MG63 (cell line): ENCODE results near the gene LILRB2. TPM values are rescaled to one million over a fixed set of nuclear protein-coding genes. Genes with fewer than 3 reads are reported as not detected.
"Not testable (repeated sequence)": the region's sequence is repeated elsewhere in the genome, so short reads cannot be mapped to it uniquely, and the experiment has no call there.

Experiments
- DNase-seq: peaks from one replicate; pipeline ENCODE4 v3.0.0-alpha.2; 2020
- H3K27me3 ChIP-seq: fragments of 250-450 bp; sonication (Bioruptor Pico); 2 replicates; pipeline ENCODE4 v1.5.1; 2020; ENCODE audit warnings: mild to moderate bottlenecking, moderate library complexity
- H3K36me3 ChIP-seq: fragments of 250-450 bp; sonication (Bioruptor Pico); 2 replicates; pipeline ENCODE4 v1.5.1; 2020; ENCODE audit warnings: mild to moderate bottlenecking, moderate library complexity
- H3K4me3 ChIP-seq: fragments of 250-450 bp; sonication (Bioruptor Pico); 2 replicates; pipeline ENCODE4 v1.5.1; 2020; ENCODE audit warnings: mild to moderate bottlenecking, moderate library complexity
- H3K9me3 ChIP-seq: fragments of 250-450 bp; sonication (Bioruptor Pico); 2 replicates; pipeline ENCODE4 v1.5.1; 2020; ENCODE audit warnings: mild to moderate bottlenecking, moderate library complexity
- total RNA-seq: library from RNA; depleted of rRNA; stranded (reverse); fragments of >200 nt; shearing (Covaris generic); gene quantifications from 2 replicates; pipeline ENCODE4 v1.2.3, GENCODE V29; 2014; ENCODE audit warnings: low replicate concordance

The LILRB2 gene
- total RNA-seq, 1 experiment from 2014 or later: not detected

DNA sequence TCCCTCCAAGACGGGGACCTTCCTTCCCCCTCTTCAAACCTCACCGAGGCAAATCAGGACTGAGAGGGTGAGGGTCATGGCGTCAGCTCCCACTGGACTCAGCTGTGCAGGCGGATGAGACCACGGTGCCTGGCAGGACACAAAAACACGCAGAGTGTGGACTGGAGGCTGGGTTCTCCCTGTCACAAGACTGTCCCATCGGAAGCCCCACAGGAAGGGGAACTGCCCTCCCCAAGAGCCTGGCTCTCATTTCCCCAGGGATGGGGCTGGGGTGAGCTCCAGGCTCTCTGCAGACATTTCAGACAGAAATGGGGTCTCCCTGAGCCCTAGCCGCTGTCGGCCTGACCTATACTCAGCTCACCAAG, 23.8 kb downstream of the LILRB2 start, which contains the start of gene LILRB5:
Gene LILRB5 (minus strand): TSS at position 158 of the 365 bp plus-strand sequence. CDS start 80 bp downstream, at position 78.
- Histone ChIP-seq H3K9me3 (no peaks in the 10 kb centered on the region), H3K36me3 (no peaks in the 10 kb centered on the region), H3K4me3 (no peak within 1 kb of the TSS), H3K27me3 (peaks cover 72% of the 10 kb centered on the region)
- no peak for DNase-seq

DNA sequence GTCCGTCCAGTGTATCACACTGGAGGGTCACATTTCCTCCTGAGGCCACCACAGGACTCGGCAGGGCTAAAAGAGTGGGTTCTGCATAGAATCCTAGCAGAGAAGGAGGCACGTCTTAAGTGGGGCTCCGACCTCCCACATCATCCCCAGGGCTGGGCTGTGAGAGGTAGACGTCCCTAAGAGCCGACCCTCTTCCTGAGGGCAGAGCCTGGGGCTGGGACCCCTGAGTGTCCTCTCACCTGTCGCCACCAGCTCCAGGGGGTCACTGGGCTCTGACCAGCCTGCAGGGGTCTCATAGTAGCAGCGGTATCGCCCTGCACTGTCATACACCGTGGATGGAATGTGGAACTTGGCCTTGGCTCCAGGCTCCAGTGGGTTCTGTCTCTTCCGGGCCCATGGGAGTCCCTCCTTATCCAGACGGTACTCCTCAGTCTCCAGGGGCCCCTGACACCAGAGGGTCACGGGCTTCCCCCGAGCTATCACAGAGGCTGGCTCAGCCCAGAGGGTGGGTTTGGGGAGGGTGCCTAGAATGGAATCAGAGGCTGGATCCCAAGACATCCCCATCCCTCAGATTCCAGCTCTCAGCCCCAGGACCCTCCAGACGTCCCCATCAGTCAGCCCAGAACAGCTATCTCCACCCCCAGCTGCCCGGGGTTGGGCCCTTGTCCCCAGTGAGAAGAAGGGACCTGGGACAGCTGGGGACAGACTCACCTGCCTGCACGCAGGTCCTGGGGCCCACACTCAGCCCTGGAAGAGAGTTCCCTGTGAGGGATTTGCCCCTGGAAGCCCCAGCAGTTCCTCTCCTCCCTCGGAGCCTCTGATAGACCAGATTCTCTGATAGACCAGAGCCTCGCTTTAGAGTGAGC, 24.4 kb downstream of the LILRB2 start:
- no peak for DNase-seq
- H3K9me3 ChIP-seq: no peaks in the 10 kb centered on the region
- no peaks in the 10 kb centered on the region for H3K36me3 ChIP-seq
- peaks cover 67% of the 10 kb centered on the region for H3K27me3 ChIP-seq
- no peak overlapping the region for H3K4me3 ChIP-seq

DNA sequence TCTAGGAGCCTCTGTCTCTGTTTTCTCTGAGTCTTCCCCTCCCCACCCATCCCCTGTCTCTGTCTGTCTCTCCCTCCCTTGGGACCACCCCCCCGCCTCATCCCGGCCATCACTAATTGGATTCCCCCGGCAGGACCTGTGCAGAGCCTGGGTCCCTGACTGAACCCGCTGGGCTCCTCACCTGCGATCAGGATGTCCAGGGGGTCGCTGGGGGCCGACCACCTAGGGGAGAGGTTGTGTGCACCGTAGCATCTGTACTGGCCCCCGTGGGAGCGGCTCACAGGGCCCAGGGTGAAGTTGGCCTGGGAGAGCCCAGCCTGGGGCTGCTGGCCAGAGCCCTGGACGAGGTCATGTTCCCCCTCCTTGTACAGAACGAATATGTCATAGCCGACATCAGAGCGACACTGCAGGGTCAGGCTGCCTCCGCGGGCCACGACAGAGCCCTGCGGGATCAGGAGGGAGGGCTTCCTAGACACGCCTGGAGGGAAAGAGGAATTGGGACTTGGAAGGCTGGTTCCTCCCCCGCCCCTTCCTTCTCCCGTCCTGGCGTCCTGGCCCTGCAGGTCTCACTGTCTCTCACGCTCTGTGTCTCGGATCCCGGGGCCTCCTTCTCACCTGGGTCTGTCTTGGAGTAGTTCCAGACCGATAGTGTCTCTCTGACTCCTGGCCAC, 25.7 kb downstream of the LILRB2 start:
- no peaks in the 10 kb centered on the region for H3K9me3 ChIP-seq
- DNase-seq: no peak
- peaks cover 59% of the 10 kb centered on the region for H3K27me3 ChIP-seq
- H3K36me3 ChIP-seq: no peaks in the 10 kb centered on the region
- H3K4me3 ChIP-seq: no peak overlapping the region

DNA sequence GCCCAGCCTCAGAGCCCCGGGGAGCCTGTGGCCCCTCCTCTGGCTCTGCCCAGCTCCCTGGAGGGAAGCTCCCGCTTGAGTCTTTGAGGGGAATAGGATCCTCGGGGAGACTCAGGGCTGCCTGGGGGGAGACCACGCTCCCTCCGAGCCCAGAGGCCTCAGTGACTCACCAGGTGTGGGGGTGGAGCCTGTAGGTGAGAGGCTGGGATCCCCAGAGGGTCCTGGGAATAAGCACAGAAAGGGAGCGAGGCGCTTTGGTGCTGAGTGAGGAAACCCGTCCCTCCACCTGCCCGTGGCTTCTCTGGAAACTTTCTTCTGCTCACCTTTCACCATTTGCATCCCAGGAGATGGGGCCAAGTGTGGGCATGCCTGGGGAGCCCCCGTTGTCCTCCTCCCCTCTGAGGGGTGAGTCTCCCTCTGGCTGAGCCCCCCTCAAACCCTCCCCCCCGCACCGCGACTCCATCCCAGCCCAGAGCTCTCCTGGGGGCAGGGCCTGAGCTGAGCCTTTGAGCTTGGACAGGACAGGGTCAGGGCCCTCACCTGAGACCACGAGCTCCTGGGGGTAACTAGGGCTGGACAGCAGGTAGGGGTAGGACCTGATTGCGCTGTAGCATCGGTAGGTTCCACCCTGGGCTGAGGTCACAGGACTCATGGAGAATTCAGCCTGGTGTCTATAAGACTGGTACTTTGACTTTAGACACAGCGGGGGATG, 26.6 kb downstream of the LILRB2 start:
- no peaks in the 10 kb centered on the region for H3K9me3 ChIP-seq
- DNase-seq: no peak
- no peak overlapping the region for H3K4me3 ChIP-seq
- H3K36me3 ChIP-seq: no peaks in the 10 kb centered on the region
- H3K27me3 ChIP-seq: peaks cover 61% of the 10 kb centered on the region

DNA sequence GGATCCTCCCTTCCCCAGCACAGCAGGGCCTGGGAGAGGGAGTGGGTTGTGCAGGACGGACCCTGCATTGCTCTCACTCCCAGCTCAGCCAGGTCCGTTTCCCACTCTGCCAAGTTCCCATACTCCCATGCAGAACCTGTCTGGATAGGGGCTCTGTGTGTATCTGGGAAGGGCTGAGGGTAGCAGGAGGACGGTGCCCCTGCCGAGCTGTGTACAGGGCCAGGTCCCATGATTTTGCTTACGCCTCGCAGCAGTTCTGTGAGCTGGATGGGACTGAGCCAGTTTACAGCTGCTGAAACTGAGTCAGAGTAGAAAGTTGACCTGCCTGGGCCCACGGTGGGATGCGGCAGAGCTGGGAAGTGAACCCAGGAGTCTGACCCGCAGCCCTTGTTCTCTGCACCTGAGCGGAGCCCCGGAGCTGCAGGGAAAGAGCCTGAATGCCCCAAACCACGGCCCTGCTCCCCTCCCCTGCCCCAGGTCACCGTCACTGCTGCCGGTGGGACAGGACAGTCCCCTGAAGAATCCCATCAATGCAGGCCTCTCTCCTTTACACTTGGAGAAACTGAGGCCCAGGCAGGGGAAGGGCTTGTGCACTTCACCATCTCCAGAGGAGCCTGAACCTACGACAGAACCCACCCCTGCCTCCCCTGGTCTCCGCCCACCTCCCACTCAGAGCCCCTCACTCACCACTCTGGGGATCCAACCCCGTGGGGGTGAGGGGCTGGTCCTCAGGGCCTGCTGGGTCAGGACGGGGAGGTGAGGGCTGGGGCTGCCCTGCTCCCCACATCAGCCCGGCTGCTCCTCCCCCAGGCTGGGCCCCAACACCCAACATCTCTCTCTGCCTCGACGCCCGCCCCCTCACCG, 27.3 kb downstream of the LILRB2 start:
- DNase-seq: no peak
- H3K4me3 ChIP-seq: no peak overlapping the region
- no peaks in the 10 kb centered on the region for H3K36me3 ChIP-seq
- peaks cover 65% of the 10 kb centered on the region for H3K27me3 ChIP-seq
- no peaks in the 10 kb centered on the region for H3K9me3 ChIP-seq

DNA sequence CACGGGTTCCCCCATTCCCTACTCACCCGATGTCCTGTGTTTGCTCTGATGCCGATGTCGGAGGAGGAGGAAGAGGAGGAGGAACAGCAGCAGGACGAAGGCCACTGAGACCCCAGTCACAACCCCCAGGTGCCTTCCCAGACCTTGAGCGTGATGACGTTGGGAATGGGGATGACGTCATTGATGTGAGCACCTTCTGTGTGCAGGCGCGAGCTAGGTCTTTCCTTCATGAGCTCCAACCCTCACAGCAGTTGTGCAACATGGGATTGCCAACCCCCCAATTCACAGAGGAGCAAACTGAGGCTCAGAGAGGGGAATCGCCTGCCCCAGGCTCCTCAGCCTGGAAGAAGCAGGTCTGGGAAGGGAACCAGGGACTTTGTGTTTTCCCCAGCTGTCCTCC, 28.1 kb downstream of the LILRB2 start:
- Histone ChIP-seq H3K36me3 (no peaks in the 10 kb centered on the region), H3K27me3 (peaks cover 64% of the 10 kb centered on the region)
- no peak for DNase-seq

DNA sequence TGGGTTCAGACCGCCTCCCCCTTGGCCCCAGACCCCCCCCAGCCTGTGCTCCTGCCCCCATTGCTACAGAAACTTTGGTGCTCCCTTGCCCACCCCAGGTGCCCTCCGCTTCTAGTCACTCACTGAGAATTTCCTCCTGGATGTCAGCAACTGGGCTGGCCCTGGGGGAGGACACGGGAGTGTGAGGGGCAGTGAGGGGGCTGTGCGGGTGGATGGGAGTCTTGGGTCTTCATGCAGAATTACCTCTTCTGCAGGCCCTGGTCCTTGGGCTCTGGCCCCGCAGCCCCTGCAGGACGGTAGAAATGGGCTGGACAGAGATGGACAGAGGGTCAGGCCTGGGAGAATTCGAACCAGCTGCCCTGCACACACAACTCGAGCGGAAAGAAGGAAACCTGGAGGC, 28.7 kb downstream of the LILRB2 start:
- DNase-seq: no peak
- Histone ChIP-seq H3K4me3 (no peak overlapping the region), H3K36me3 (no peaks in the 10 kb centered on the region), H3K9me3 (no peaks in the 10 kb centered on the region), H3K27me3 (peaks cover 58% of the 10 kb centered on the region)

More for the DNA sequence above, 28.1 kb downstream of the LILRB2 start:
- no peaks in the 10 kb centered on the region for H3K9me3 ChIP-seq
- no peak overlapping the region for H3K4me3 ChIP-seq

DNA sequence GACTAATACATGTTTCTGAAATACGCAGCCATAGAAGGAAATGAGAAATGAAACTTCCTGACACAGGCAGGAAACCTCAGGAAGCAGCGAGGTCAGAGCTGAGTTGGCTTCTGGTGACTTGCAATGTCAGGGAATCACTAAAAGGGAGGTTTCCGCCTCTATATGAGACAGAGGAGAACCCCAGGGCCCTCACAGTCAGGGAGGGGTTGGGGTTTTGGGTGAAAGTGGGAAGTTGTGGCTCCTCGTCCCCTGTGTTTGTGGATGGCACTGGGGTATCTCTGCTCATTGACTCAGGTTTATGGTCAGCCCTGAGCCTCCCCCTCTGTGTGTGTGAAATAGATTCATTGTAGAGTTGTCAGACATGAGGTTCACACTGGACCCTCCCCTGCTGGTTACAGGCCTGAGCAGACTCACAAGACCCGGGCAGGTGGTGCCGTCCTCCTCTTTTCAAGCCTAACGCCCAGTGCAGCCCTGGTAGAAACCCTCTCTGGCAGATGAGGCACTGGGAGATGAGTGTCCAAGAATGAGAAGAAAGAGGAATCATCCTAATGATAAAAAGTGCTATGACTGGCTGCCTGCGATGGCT, 32.8 kb downstream of the LILRB2 start:
- H3K36me3 ChIP-seq: no peaks in the 10 kb centered on the region
- peaks cover 27% of the 10 kb centered on the region for H3K27me3 ChIP-seq
- H3K4me3 ChIP-seq: no peak overlapping the region
- H3K9me3 ChIP-seq: no peaks in the 10 kb centered on the region
- DNase-seq: no peak

DNA sequence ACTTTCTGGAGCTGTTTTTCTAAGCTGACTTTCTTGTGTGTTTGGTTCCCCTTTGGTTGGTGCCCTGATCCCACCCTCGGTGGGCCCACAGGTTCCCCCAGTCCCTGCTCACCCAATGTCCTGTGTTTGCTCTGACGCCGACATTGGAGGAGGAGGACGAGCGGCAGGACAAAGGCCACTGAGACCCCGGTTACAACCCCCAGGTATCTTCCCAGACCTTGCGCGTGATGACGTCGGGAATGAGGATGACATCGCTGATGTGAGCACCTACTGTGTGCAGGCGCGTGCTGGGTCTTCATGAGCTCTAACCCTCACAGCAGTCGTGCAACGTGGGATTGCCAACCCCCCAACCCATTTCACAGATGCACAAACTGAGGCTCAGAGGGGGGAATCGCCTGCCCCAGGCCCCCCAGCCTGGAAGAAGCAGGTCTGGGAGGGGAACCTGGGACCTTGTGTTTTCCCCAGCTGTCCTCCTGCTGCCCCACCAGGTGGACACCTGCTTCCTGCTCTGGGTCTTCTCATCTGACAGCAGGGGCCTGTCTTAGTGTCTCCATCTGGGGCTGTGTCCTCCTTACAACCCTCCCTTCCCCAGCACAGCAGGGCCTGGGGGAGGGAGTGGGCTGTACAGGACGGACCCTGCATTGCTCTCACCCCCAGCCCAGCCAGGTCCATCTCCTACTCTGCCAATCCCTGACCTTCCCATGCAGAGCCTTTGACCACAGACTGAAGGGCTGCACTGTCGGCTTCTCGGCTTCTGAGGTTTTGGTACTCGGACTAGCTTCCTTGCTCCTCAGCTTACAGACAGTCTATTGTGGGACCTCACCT, 33.6 kb downstream of the LILRB2 start:
- DNase-seq: no peak
- Histone ChIP-seq H3K36me3 (no peaks in the 10 kb centered on the region), H3K27me3 (peaks cover 21% of the 10 kb centered on the region), H3K4me3 (no peak overlapping the region), H3K9me3 (no peaks in the 10 kb centered on the region)

DNA sequence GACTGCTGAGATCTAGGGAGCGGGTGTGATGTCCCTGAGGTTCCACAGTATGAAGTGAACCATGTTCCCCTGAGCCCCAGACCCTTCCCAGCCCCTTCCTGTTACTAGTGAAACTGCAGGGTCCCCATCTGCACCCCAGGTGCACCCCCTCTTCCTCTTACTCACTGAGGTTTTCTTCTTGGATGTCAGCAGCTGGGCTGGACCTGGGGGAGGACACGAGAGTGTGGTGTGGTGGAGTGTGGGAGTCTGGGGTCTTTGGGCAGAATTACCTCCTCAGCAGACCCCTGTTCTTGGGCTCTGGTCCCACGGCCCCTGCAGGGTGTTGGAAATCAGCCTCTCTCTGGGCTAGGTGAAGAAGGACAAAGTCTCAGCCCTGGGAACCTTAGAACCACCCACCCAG, 35.0 kb downstream of the LILRB2 start:
- no peak for DNase-seq
- H3K9me3 ChIP-seq: no peaks in the 10 kb centered on the region
- no peak overlapping the region for H3K4me3 ChIP-seq
- H3K36me3 ChIP-seq: no peaks in the 10 kb centered on the region
- H3K27me3 ChIP-seq: peaks cover 20% of the 10 kb centered on the region

DNA sequence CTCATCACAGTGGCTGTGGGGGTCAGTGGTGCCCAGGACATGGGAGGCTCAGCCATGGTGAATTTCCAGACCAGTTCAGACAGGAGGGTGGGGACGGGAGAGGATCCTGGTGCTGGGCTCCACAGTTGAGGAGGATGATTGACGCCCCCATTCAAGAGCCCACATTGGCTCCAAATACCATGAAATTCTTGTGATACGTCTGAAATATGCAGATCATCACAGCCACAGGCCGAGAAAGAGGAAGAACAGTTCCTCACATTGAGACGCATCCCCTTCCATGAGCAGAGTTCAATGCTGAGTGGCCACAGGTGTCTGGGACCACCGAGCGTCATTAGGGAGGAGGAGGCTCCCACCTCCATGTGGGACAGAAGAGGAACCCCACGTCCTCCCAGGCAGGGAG, 37.1 kb downstream of the LILRB2 start:
- not testable (repeated sequence) for DNase-seq, H3K36me3 ChIP-seq, H3K4me3 ChIP-seq, H3K27me3 ChIP-seq, H3K9me3 ChIP-seq

DNA sequence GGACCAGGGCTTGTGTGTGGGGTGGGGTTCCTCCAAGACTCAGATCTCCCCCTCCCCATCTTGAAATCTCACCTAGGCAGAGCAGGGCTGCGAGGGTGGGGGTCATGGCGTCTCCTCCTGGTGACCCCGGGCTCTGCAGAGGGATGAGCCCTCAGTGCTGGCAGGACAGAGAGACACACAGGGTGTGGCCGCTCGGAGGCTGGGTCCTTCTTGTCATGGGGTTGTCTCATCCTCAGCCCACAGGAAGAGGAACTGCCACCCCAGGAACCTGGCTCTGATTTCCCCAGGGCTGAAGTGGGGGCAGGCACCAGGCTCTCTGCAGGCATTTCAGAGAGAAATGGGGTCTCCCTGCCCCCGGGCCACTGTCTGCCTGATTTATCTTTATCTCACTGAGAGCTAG, 38.3 kb downstream of the LILRB2 start, which contains the start of gene LILRA6:
Gene LILRA6 (minus strand): TSS at position 145 of the 400 bp plus-strand sequence.
- H3K36me3 ChIP-seq, DNase-seq, H3K4me3 ChIP-seq, H3K9me3 ChIP-seq, H3K27me3 ChIP-seq: not testable (repeated sequence)

DNA sequence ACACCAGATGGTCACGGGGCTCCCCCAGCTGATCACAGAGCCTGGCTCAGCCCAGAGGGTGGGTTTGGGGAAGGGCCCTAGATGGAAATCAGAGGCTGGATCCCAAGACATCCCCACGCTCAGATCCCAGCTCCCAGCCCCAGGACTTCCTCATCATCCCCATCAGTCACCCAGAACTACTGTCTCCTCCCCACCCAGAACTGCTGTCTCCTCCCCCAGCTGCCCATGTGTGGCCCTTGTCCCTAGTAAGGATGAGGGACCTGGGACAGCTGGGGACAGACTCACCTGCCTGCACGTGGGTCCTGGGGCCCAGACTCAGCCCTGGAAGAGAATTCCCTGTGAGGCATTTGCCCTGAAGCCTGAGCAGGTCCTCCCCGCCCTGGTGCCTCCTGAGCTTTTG, 38.7 kb downstream of the LILRB2 start:
- not testable (repeated sequence) for H3K9me3 ChIP-seq, DNase-seq, H3K27me3 ChIP-seq, H3K4me3 ChIP-seq, H3K36me3 ChIP-seq

DNA sequence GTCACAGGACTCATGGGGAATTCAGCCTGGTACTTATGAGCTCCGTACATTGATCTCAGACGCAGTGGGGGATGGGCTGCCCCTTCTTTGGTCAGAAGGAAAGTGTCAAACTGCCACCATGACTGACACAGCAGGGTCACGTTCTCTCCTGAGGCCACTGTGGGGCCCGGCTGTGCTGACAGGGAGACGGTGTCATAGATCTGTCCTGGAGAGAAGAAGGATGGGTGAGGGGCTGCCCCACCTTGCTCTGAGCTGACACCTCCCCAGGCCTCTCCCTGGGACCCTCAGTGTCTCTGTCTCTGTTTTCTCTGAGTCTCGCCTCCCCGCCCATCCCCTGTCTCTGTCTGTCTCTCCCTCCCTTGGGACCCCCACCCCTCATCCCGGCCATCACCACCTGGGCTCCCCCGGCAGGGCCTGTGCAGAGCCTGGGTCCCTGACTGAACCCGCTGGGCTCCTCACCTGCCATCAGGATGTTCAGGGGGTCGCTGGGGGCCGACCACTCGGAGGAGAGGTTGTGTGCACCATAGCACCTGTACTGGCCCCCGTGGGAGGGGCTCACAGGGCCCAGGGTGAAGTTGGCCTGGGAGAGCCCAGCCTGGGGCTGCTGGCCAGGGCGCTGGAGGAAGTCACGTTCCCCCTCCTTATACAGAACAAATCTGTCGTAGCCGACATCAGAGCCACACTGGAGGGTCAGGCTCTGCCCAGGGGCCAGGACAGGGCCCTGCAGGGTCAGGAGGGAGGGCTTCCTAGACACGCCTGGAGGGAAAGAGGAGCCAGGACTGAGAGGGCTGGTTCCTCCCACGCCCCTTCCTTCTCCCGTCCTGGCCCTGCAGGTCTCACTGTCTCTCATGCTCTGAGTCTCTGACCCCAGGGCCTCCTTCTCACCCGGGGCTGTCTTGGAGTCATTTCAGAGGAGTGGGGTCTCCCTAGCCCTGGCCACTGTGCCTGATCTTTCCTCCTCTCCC, 40.3 kb downstream of the LILRB2 start:
- not testable (repeated sequence) for H3K36me3 ChIP-seq, DNase-seq, H3K27me3 ChIP-seq, H3K9me3 ChIP-seq, H3K4me3 ChIP-seq
